NCI-H128 (cell line): Measurements from ENCODE around the gene HERC2.
"Not testable (repeated sequence)": the region's sequence is repeated elsewhere in the genome, so short reads cannot be mapped to it uniquely, and the experiment has no call there.

Source experiments
- DNase-seq: peaks from one replicate; lab custom pipeline; 2025; ENCODE audit not compliant: unreplicated experiment; lab: John Stamatoyannopoulos, UW

HERC2 gene

GRCh38 chr15:28132524-28133275, 189.3 kb downstream of the HERC2 start:
- DNase-seq: no peak

GRCh38 chr15:28131946-28132345, 190.0 kb downstream of the HERC2 start:
- DNase-seq: no peak

- DNase-seq: no peak
Measured at GRCh38 chr15:28131400-28131799, 190.6 kb downstream of the HERC2 start.

- DNase-seq: no peak
Measured at GRCh38 chr15:28130651-28131050, 191.3 kb downstream of the HERC2 start.

DNA sequence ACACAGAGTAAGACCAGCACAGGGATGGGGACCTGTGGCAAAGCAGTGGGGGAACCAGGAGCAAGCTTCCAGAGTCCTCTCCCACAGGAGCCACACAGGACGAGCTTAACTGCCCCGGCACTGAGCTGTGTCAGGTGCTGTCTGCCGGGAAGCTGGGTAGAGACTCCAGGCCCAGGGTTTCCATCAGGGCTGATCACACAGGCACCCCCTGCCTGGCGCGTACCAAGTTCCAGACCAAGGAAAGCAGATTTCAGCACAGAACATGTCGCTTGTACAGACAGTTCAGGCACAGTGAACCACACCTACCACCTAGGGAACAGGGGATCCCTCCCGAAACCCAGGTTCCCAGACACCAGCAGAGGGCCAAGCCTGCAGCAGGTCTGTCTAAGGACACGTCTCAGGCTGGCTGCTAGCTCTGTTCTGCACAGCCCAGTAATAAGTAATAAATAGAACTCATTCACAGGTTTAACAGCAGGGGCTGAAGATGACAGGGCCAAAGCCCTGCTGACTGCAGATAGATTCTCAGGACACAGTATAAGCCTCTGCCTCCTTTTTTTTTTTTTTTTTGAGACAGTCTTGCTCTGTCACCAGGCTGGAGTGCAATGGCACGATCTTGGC, 192.6 kb downstream of the HERC2 start:
- DNase-seq: no peak

GRCh38 chr15:28128031-28128430, 193.9 kb downstream of the HERC2 start:
- no peak for DNase-seq

DNA sequence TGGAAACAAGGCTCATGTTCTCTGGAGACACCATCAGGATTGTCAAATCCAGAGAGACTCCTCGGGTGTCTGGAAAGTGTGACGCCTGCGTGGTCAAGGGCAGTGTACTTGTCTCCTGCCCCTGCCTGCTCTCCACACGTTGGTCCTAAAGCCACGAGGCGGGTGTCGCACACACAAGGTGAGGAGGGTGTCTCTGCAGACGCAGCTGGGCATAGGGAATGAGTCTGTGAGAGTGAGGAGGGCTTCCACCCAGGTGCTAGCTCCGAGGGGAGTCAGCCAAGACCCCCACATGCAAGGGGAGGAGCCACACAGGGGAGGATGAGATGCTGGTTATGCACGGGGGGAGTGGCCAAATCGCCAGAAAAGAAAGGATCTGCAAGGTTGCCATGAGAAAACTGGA, 194.9 kb downstream of the HERC2 start:
- DNase-seq: no peak

DNA sequence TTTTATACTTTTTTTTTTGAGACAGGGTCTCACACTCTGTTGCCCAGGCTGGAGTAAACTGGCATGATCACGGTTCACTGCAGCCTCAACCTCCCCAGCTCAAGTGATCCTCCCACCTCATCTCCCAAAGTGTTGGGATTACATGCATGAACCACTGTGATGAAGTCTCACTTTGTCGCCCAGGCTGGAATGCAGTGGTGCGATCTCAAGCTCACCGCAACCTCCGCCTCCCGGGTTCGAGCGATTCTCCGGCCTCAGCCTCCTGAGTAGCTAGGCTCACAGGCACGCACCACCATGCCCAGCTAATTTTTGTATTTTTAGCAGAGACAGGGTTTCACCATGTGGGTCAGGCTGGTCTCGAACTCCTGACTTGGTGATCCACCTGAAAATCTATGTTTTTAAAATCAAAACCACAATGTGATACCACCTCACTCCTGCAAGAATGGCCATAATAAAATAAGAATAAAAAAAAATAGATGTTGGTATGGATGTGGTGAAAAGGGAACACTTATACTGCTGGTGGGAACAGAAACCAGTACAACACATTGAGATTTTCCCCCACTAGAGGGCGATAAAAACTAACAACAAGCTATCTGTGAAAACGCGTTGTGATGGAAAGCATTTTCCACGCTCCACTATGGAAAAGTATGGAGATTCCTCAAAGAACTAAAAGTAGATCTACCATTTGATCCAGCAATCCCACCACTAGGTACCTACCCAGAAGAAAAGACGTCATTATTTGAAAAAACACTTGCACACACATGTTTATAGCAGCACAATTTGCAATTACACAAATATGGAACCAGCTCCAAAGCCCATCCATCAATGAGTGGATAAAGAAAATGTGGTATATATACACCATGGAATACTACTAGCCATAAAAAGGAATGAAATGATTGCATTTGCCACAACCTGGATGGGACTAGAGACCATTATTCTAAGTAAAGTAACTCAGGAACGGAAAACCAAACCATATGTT, 196.0 kb downstream of the HERC2 start:
- no peak for DNase-seq

- DNase-seq: no peak
Measured at GRCh38 chr15:28124841-28125240, 197.1 kb downstream of the HERC2 start.

- peak; percentile 7 for DNase-seq
Measured at GRCh38 chr15:28123408-28124023, 198.5 kb downstream of the HERC2 start.

GRCh38 chr15:28122038-28122949, 199.7 kb downstream of the HERC2 start:
- DNase-seq: no peak

- DNase-seq: not testable (repeated sequence)
Measured at GRCh38 chr15:28121577-28121976, 200.4 kb downstream of the HERC2 start.

- no peak for DNase-seq
Measured at GRCh38 chr15:28120359-28120640, 201.7 kb downstream of the HERC2 start.

DNA sequence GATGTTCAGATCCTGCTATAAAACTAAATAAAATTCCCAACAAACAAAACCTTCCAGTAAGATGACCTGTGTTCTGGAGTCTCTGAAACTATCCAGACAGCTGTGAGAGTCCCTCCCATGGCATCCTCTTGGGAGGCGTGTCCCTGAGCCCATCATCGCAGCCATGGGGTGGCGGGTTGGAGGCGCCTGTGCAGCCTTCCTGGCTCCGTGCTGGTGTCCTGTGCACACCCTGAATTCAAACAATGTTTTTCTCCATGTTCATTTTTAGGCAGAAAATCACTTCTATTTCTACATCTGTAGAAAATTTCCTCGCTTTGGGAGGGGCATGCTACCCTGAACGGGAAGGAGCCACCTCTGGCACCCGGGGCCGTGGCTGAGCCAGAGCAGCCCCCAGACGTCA, 203.4 kb downstream of the HERC2 start:
- no peak for DNase-seq

- no peak for DNase-seq
Measured at GRCh38 chr15:28118083-28118482, 203.9 kb downstream of the HERC2 start.

DNA sequence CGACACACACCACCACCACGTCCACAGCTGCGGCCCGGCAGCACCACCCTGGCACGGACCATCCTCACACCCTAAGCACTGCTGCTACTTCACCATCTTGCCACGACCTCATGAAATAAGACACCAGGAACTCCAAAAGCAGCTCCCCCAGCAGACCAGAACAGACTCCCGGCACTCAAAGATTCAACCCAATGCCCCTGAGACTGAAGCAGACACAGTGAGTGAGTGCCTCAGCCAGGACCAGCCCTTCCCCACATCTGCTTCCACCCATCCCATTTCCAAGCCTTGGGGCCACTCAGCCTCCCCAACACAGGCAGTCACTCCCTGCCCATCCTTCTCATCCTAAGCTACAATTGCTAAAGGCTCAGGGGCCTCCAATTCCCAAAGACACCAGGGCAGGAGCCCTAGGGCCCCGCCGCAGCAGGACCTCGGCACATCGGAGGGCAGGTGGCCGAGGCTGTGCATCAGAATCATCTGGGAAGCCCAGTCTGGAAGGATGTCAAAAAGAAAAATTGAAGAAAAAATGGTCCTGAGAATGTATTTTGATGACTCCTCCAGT, 204.5 kb downstream of the HERC2 start:
- DNase-seq: no peak

DNA sequence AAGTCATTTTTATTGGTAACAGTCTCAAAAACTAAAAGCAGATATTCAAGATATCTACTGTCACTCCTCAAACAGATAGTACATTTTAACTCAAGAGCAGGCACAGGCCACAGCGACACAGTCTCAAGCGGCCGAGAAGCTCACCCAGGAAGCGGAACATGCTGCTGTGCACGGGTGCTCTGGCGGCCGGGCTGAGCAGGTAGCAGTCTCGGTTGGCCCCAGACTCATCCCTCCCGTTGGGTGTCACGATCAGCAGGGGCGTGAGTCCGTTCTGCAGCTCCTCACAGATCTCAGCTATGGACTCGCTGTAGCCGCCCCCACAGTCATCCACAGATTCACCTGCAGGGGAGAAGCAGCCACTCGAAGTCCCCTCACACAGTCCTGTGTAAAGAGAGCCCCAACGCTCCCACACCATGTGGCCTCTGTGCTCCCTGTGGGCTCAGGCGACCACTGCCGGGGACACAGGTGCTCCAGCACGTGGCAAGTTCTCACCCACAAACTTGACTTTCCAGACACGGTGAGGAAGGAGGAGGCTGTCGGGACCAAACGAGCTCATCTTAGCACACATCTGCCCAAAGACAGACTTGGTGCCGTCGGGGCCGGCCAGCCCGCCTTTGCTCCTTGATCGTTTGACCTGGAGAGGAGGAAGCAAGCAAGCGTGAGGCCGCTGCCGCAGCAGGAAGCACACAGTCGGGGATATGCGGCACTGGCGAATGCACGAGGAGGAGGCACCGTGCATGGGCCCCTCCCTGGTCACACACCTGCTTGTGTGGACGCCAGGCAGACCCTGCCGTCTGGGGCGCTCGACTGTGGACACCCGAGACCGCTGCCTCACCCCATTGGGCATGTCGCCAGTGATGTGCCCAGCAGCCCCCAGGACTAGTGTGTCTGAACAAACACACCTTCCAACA, 205.2 kb downstream of the HERC2 start:
- DNase-seq: no peak

DNA sequence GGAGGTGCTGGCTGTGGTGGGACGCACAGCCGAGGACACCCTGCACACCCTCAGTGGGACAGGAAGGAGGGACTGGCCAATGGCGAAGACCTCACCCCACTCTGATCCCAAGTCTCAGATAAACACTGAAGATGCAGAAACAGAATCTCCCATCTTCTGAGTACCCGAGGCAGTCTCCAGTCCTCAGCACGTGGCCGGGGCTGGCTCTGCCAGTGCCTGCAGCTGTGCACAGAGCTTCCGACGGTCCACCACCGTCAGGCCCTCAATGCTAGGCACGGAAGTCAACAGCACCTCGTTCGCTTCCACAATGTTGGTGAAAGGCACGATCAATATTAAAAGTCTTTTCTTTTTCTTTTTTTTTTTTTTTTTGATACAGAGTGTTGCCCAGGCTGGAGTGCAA, 206.1 kb downstream of the HERC2 start:
- no peak for DNase-seq
